Measurements from ENCODE around the gene PLXNA4.

DNA sequence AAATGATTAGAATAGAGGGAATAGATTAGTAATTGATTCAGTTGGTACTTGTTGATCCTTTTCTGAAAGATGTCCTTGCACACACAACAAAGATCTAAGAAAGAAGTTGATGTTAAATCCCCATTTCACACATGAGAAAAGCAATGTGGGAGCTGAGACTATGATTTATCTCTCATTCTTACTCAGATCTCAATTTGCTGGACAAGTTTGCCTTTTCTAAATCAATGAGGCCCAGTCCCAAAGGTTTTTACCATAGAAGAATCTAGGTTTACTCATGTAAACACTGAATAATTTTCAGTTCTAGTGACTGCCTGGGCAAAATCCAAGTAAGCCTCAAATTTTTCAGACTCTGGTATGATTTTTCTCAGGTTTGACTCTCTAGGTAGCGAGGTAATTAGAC is 25.5 kb upstream of the PLXNA4 start:
- TF ChIP-seq POLR2A (IDR thresholded peaks at IDR 0.05) (no peak), EP300 (IDR thresholded peaks at IDR 0.05; ENCODE audit: low read depth) (no peak)
- TF ChIP-seq, protein P1, sequence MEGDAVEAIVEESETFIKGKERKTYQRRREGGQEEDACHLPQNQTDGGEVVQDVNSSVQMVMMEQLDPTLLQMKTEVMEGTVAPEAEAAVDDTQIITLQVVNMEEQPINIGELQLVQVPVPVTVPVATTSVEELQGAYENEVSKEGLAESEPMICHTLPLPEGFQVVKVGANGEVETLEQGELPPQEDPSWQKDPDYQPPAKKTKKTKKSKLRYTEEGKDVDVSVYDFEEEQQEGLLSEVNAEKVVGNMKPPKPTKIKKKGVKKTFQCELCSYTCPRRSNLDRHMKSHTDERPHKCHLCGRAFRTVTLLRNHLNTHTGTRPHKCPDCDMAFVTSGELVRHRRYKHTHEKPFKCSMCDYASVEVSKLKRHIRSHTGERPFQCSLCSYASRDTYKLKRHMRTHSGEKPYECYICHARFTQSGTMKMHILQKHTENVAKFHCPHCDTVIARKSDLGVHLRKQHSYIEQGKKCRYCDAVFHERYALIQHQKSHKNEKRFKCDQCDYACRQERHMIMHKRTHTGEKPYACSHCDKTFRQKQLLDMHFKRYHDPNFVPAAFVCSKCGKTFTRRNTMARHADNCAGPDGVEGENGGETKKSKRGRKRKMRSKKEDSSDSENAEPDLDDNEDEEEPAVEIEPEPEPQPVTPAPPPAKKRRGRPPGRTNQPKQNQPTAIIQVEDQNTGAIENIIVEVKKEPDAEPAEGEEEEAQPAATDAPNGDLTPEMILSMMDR (IDR thresholded peaks at IDR 0.05), result no peak
